ENCODE measurements around the gene IQGAP1.

- TF ChIP-seq, protein P1, sequence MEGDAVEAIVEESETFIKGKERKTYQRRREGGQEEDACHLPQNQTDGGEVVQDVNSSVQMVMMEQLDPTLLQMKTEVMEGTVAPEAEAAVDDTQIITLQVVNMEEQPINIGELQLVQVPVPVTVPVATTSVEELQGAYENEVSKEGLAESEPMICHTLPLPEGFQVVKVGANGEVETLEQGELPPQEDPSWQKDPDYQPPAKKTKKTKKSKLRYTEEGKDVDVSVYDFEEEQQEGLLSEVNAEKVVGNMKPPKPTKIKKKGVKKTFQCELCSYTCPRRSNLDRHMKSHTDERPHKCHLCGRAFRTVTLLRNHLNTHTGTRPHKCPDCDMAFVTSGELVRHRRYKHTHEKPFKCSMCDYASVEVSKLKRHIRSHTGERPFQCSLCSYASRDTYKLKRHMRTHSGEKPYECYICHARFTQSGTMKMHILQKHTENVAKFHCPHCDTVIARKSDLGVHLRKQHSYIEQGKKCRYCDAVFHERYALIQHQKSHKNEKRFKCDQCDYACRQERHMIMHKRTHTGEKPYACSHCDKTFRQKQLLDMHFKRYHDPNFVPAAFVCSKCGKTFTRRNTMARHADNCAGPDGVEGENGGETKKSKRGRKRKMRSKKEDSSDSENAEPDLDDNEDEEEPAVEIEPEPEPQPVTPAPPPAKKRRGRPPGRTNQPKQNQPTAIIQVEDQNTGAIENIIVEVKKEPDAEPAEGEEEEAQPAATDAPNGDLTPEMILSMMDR (IDR thresholded peaks at IDR 0.05), result no peak
- TF ChIP-seq POLR2A (IDR thresholded peaks at IDR 0.05), result no peak
Observed at GRCh38 chr15:90451053-90451850, 63.2 kb downstream of the IQGAP1 start.
